Testis (tissue), 3 donors: Measurements from ENCODE around the gene LRIT3. TPM values are rescaled to one million over a fixed set of nuclear protein-coding genes. Genes with fewer than 3 reads are reported as not detected.

ENCODE experiments used
- DNase-seq: peaks from one replicate; pipeline ENCODE4 v3.0.0-alpha.2; 2019
- H3K27ac ChIP-seq, 2 donors: fragments of 200-600 bp; sonication (generic); one replicate each; pipeline ENCODE4 v1.5.1; 2019
- H3K27me3 ChIP-seq: fragments of 200-600 bp; sonication (generic); one replicate; pipeline ENCODE4 v1.5.1; 2019
- H3K36me3 ChIP-seq: fragments of 200-600 bp; sonication (generic); one replicate; pipeline ENCODE4 v1.5.1; 2017; ENCODE audit warnings: low read depth; ENCODE audit errors: missing control alignments
- H3K4me1 ChIP-seq: fragments of 200-600 bp; sonication (generic); one replicate; pipeline ENCODE4 v1.5.1; 2019
- H3K4me3 ChIP-seq, 2 donors: fragments of 200-600 bp; sonication (generic); one replicate each; pipeline ENCODE4 v1.5.1; 2017 to 2019
- H3K9me3 ChIP-seq: fragments of 200-600 bp; sonication (generic); one replicate; pipeline ENCODE4 v1.5.1; 2017
- CTCF ChIP-seq, 3 experiments: fragments of 450-650 bp in 2 of 3; fragments of 200-600 bp in 1 of 3; sonication (generic) in 1 of 3; IDR thresholded peaks; one replicate each; pipeline ENCODE4 v1.5.1; 2016 to 2019; ENCODE audit warnings: antibody characterized with exemption in 3 of 3, mild to moderate bottlenecking in 2 of 3, moderate library complexity in 1 of 3
- POLR2A ChIP-seq: fragments of 450-650 bp; IDR thresholded peaks from one replicate; pipeline ENCODE4 v1.6.1; 2017; ENCODE audit warnings: antibody characterized with exemption, mild to moderate bottlenecking, moderate library complexity
- WGBS, 2 donors: methylation state at CpG; one replicate each; pipeline ENCODE4 v1.1.5; 2018; 5-methylcytosine and 5-hydroxymethylcytosine counted together
- intact Hi-C: fragments of 100-400 bp; cut with DNase I; formaldehyde crosslinking; loops from one replicate; pipeline ENCODE4 v1.15.1; 2023; ENCODE audit warnings: low total_unique reads
- polyA plus RNA-seq: library from polyadenylated mRNA; stranded (reverse); fragments of 350-450 nt; fragmentation: Illumina TruSeq; extraction: RNeasy Lipid Tissue Mini Kit (QIAGEN cat#74804); gene quantifications from one replicate; pipeline ENCODE4 v1.2.3, GENCODE V29; 2014; ENCODE audit warnings: low read depth, low replicate concordance; ENCODE audit not compliant: insufficient read depth
- total RNA-seq, 2 donors: library from RNA; depleted of rRNA; stranded (reverse); fragments of >200 nt; gene quantifications; one replicate each; pipeline ENCODE4 v1.2.3, GENCODE V29; 2016

The LRIT3 gene
- total and polyA plus RNA-seq, 3 donors from 2014 or later = 0.37 to 1.2 (median 0.73) TPM

GRCh38 chr4:109912706-109913595 is 65.0 kb downstream of the LRIT3 start, which contains the start of gene EGF:
Gene EGF, plus strand, starts transcription at chr4:109912883. Its CDS starts 453 bp downstream, at chr4:109913336.
- H3K4me1 ChIP-seq = no peaks in the 10 kb centered on the region
- intact Hi-C loops = no loop called here
- DNase-seq = no peak
- no peak within 1 kb of the TSS for H3K4me3 ChIP-seq
- WGBS, 2 donors = 64 to 73% methylated on average over 9 of the region's 9 CpGs
- H3K36me3 ChIP-seq = no peaks in the 10 kb centered on the region
- TF ChIP-seq CTCF (IDR thresholded peaks at IDR 0.05) = no peak
- TF ChIP-seq POLR2A = no peak
- no peak within 1 kb of the TSS for H3K27ac ChIP-seq
- H3K27me3 ChIP-seq = no peaks in the 10 kb centered on the region
- H3K9me3 ChIP-seq = no peaks in the 10 kb centered on the region

DNA sequence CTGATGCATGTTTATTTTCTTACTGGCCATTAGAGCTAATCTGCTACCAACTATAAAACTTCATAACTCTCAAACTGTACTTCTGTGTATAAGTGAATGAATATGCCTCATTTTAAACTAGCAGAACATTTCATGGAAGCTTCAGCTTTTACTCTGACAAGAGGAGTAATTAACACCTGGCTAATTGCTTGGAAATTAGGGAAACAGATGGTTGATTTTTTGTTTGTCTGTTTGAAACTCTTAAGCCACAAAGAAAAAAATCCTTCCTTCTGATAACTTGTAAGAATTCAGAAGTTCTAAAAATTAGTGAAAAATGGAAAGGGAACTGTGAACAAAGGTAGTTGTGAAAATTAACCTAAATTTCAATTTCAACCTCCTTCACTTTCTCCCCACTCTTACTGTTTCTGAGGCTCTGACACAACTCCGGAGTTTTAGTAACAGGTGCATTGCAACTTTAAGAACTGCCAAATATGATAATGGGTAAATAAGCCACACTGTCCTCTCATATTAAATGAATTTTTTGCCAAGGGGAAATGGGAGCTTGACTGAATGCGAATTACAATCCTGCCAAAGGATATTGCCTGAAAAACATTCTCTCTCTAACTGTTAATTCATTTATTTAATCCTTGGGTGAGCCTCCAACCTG is 65.8 kb downstream of the LRIT3 start:
- Histone ChIP-seq H3K27ac (no peak overlapping the region), H3K9me3 (no peaks in the 10 kb centered on the region), H3K4me1 (no peaks in the 10 kb centered on the region), H3K4me3 (no peak overlapping the region), H3K36me3 (no peaks in the 10 kb centered on the region), H3K27me3 (no peaks in the 10 kb centered on the region)
- intact Hi-C loops = no loop called here
- no peak for TF ChIP-seq CTCF (IDR thresholded peaks at IDR 0.05)
- TF ChIP-seq POLR2A = no peak
- 90 to 96% methylated on average over 2 of the region's 2 CpGs for WGBS, 2 donors
- no peak for DNase-seq

GRCh38 chr4:109914322-109914721 is 66.4 kb downstream of the LRIT3 start:
- 82 to 90% methylated on average over 3 of the region's 3 CpGs for WGBS, 2 donors
- H3K4me3 ChIP-seq = no peak overlapping the region
- intact Hi-C loops = no loop called here
- H3K36me3 ChIP-seq = no peaks in the 10 kb centered on the region
- H3K27ac ChIP-seq = no peak overlapping the region
- no peaks in the 10 kb centered on the region for H3K27me3 ChIP-seq
- no peak for DNase-seq
- TF ChIP-seq CTCF (IDR thresholded peaks at IDR 0.05) = no peak
- TF ChIP-seq POLR2A = no peak
- H3K4me1 ChIP-seq = no peaks in the 10 kb centered on the region
- no peaks in the 10 kb centered on the region for H3K9me3 ChIP-seq

GRCh38 chr4:109915385-109916026 is 67.6 kb downstream of the LRIT3 start:
- no peaks in the 10 kb centered on the region for H3K4me1 ChIP-seq
- H3K4me3 ChIP-seq = no peak overlapping the region
- H3K36me3 ChIP-seq = no peaks in the 10 kb centered on the region
- WGBS, 2 donors = 71 to 86% methylated on average over 8 of the region's 8 CpGs
- TF ChIP-seq POLR2A (no peak), CTCF (IDR thresholded peaks at IDR 0.05) (no peak)
- H3K9me3 ChIP-seq = no peaks in the 10 kb centered on the region
- intact Hi-C loops = no loop called here
- no peaks in the 10 kb centered on the region for H3K27me3 ChIP-seq
- no peak for DNase-seq
- no peak overlapping the region for H3K27ac ChIP-seq
